ELF-1 (cell line): ENCODE measurements around the gene NEK11.

Source experiments
- DNase-seq: peaks from one replicate; pipeline ENCODE4 v3.0.0-alpha.2; 2016; ENCODE audit warnings: low read depth, low spot score

NEK11 gene

GRCh38 chr3:131223373-131224289 lies 197.0 kb downstream of the NEK11 start:
- DNase-seq, result no peak

- no peak for DNase-seq
Measured at GRCh38 chr3:131224886-131225550, 198.3 kb downstream of the NEK11 start.

- DNase-seq, result no peak
Measured at GRCh38 chr3:131228522-131228921, 201.8 kb downstream of the NEK11 start.

- no peak for DNase-seq
Measured at GRCh38 chr3:131231710-131232389, 205.2 kb downstream of the NEK11 start.

- DNase-seq, result no peak
Measured at GRCh38 chr3:131232711-131233267, 206.1 kb downstream of the NEK11 start.

- no peak for DNase-seq
Measured at GRCh38 chr3:131233900-131234668, 207.4 kb downstream of the NEK11 start.

- DNase-seq, result no peak
Measured at GRCh38 chr3:131236421-131236820, 209.7 kb downstream of the NEK11 start.

GRCh38 chr3:131238496-131238895 lies 211.8 kb downstream of the NEK11 start:
- DNase-seq, result no peak

- DNase-seq, result no peak
Measured at GRCh38 chr3:131239267-131239666, 212.6 kb downstream of the NEK11 start.

- DNase-seq, result no peak
Measured at GRCh38 chr3:131242201-131242600, 215.5 kb downstream of the NEK11 start.

GRCh38 chr3:131250466-131250865 lies 223.8 kb downstream of the NEK11 start:
- DNase-seq, result no peak

GRCh38 chr3:131260525-131260924 lies 233.8 kb downstream of the NEK11 start:
- no peak for DNase-seq

- DNase-seq, result no peak
Measured at GRCh38 chr3:131261104-131261503, 234.4 kb downstream of the NEK11 start.

- DNase-seq, result no peak
Measured at GRCh38 chr3:131275556-131275955, 248.9 kb downstream of the NEK11 start.

GRCh38 chr3:131277836-131278497 lies 251.3 kb downstream of the NEK11 start:
- DNase-seq, result no peak

- DNase-seq, result no peak
Measured at GRCh38 chr3:131279577-131279976, 252.9 kb downstream of the NEK11 start.

GRCh38 chr3:131282379-131282778 lies 255.7 kb downstream of the NEK11 start:
- no peak for DNase-seq

- no peak for DNase-seq
Measured at GRCh38 chr3:131282967-131283366, 256.3 kb downstream of the NEK11 start.

- peak; percentile 67 for DNase-seq
Measured at GRCh38 chr3:131283862-131284261, 257.2 kb downstream of the NEK11 start.

GRCh38 chr3:131284302-131284701 lies 257.6 kb downstream of the NEK11 start:
- DNase-seq, result no peak

- no peak for DNase-seq
Measured at GRCh38 chr3:131285456-131285855, 258.8 kb downstream of the NEK11 start.
